Liver (tissue), 9 donors: ENCODE measurements around the gene OPN4. TPM values are rescaled to one million over a fixed set of nuclear protein-coding genes. Genes with fewer than 3 reads are reported as not detected.

Experiments
- DNase-seq: peaks from one replicate; pipeline ENCODE4 v3.0.0-alpha.2; 2017; ENCODE audit warnings: low spot score
- H3K27ac ChIP-seq, 2 donors: one replicate each; pipeline ENCODE4 v1.7.0; 2013; ENCODE audit warnings: inconsistent platforms in 2 of 2, low read length in 2 of 2, control low read depth in 1 of 2, low read depth in 1 of 2, mild to moderate bottlenecking in 1 of 2
- H3K27me3 ChIP-seq, 4 donors: one replicate each; pipeline versions ENCODE4 v1.6.1 to v1.7.0; 2013; ENCODE audit warnings: low read length in 3 of 4, inconsistent platforms in 1 of 4, mild to moderate bottlenecking in 1 of 4, moderate library complexity in 1 of 4; ENCODE audit not compliant: control insufficient read depth in 4 of 4, insufficient read depth in 4 of 4
- H3K36me3 ChIP-seq, 4 donors: one replicate each; pipeline versions ENCODE4 v1.6.1 to v1.7.0; 2013; ENCODE audit warnings: low read length in 3 of 4, mild to moderate bottlenecking in 3 of 4, low read depth in 1 of 4, moderate library complexity in 1 of 4; ENCODE audit not compliant: control insufficient read depth in 4 of 4, insufficient read depth in 3 of 4
- H3K4me1 ChIP-seq, 4 donors: one replicate each; pipeline versions ENCODE4 v1.6.1 to v1.7.0; 2013; ENCODE audit warnings: low read length in 3 of 4, mild to moderate bottlenecking in 3 of 4, moderate library complexity in 1 of 4; ENCODE audit not compliant: control insufficient read depth in 4 of 4, insufficient read depth in 4 of 4
- H3K4me3 ChIP-seq, 3 donors: one replicate each; pipeline versions ENCODE4 v1.6.1 to v1.7.0; 2013; ENCODE audit warnings: low read length in 3 of 3, control low read depth in 1 of 3, low read depth in 1 of 3, mild to moderate bottlenecking in 1 of 3
- H3K9ac ChIP-seq, 2 donors: one replicate each; pipeline ENCODE4 v1.7.0; 2013; ENCODE audit warnings: low read length in 2 of 2, mild to moderate bottlenecking in 2 of 2, moderate library complexity in 2 of 2, control low read depth in 1 of 2, low read depth in 1 of 2
- H3K9me3 ChIP-seq, 4 donors: one replicate each; pipeline versions ENCODE4 v1.6.1 to v1.7.0; 2013; ENCODE audit warnings: low read length in 3 of 4; ENCODE audit not compliant: control insufficient read depth in 4 of 4
- CTCF ChIP-seq: fragments of 150-350 bp; IDR thresholded peaks from 2 replicates; pipeline ENCODE4 v1.5.1; 2017; ENCODE audit warnings: improper control_type of control experiment, low read depth, low read length; ENCODE audit not compliant: missing input control
- FOXA1 ChIP-seq: IDR thresholded peaks from 2 replicates; pipeline ENCODE4 v1.6.1; 2016; ENCODE audit warnings: antibody characterized with exemption
- FOXA2 ChIP-seq: IDR thresholded peaks from 2 replicates; pipeline ENCODE4 v1.6.1; 2016; ENCODE audit warnings: antibody characterized with exemption
- HNF4A ChIP-seq, 2 donors: conservative IDR thresholded peaks; 2 replicates each; pipeline ENCODE4 v1.6.1; 2016; ENCODE audit warnings: antibody characterized with exemption in 2 of 2, mild to moderate bottlenecking in 2 of 2
- HNF4G ChIP-seq: IDR thresholded peaks from 2 replicates; pipeline ENCODE4 v1.6.1; 2016; ENCODE audit warnings: antibody characterized with exemption
- MAX ChIP-seq: IDR thresholded peaks from 2 replicates; pipeline ENCODE4 v1.6.1; 2016; ENCODE audit warnings: antibody characterized with exemption
- NR2F2 ChIP-seq: IDR thresholded peaks from 2 replicates; pipeline ENCODE4 v1.6.1; 2016; ENCODE audit warnings: antibody characterized with exemption
- RAD21 ChIP-seq, 2 donors: IDR thresholded peaks; 2 replicates each; pipeline ENCODE4 v1.6.1; 2016; ENCODE audit warnings: antibody characterized with exemption in 2 of 2, mild to moderate bottlenecking in 2 of 2
- SP1 ChIP-seq: IDR thresholded peaks from 2 replicates; pipeline ENCODE4 v1.6.1; 2018; ENCODE audit warnings: antibody characterized with exemption, mild to moderate bottlenecking
- WGBS: extraction: QIAGEN DNeasy Blood & Tissue Kit; methylation state at CpG from one replicate; pipeline ENCODE4 v1.1.7; 2013; 5-methylcytosine and 5-hydroxymethylcytosine counted together
- polyA plus RNA-seq, 2 donors: library from polyadenylated mRNA; stranded (reverse) in 1 of 2; unstranded in 1 of 2; fragments of 200-250 nt in 1 of 2; fragments of >200 nt in 1 of 2; fragmentation: Nextera tagmentation in 1 of 2; extraction: Ambion mirVana in 1 of 2; gene quantifications; one replicate each; pipeline versions ENCODE4 v1.2.1 to v1.2.3, GENCODE V29; 2013 to 2015
- total RNA-seq, 2 donors: library from RNA; depleted of rRNA; stranded (reverse); fragments of >200 nt; gene quantifications; one replicate each; pipeline ENCODE4 v1.2.3, GENCODE V29; 2014
- donor health status: healthy.
- donor health status: healthy.
- donor health status: healthy.
- donor health status: healthy.
- donor health status: healthy.

OPN4 gene
- total and polyA plus RNA-seq, 4 donors: not detected

GRCh38 chr10:86715156-86715795 is 60.9 kb downstream of the OPN4 start:
- no peaks in the 10 kb centered on the region for H3K27me3 ChIP-seq
- peaks cover 0 to 11% (median 6%) of the 10 kb centered on the region in 4 donors for H3K4me1 ChIP-seq
- DNase-seq: no peak
- no peak for TF ChIP-seq SP1
- TF ChIP-seq FOXA2: no peak
- no peak for TF ChIP-seq CTCF
- no peak for TF ChIP-seq HNF4G
- TF ChIP-seq RAD21 (IDR thresholded peaks at IDR 0.05): no peak
- no peak for TF ChIP-seq MAX
- no peak overlapping the region for H3K9ac ChIP-seq
- no peak overlapping the region for H3K27ac ChIP-seq
- no peak overlapping the region for H3K4me3 ChIP-seq
- H3K36me3 ChIP-seq: no peaks in the 10 kb centered on the region
- no peaks in the 10 kb centered on the region for H3K9me3 ChIP-seq
- WGBS: 91% methylated on average over 6 of the region's 6 CpGs

- Histone ChIP-seq H3K9ac (no peak overlapping the region), H3K9me3 (no peaks in the 10 kb centered on the region), H3K27me3 (no peaks in the 10 kb centered on the region), H3K4me3 (no peak overlapping the region), H3K27ac (no peak overlapping the region), H3K4me1 (peaks cover 0 to 9% (median 6%) of the 10 kb centered on the region in 4 donors), H3K36me3 (no peaks in the 10 kb centered on the region)
- DNase-seq: no peak
- WGBS: 88% methylated on average over 5 of the region's 5 CpGs
- TF ChIP-seq HNF4A (conservative IDR thresholded peaks at IDR 0.05) (no peak), FOXA1 (no peak), NR2F2 (no peak)
Measured at GRCh38 chr10:86715836-86716235, 61.5 kb downstream of the OPN4 start.

Other genes starting within 250 kb of the OPN4 start
- gene WAPL, start 132.8 kb upstream of the OPN4 start, total RNA-seq: 10 to 100 TPM; 36.1 to 37.9 TPM
- 10 to 100 TPM in 1 of 2 donors, 1 to 10 TPM in 1; 9.7 to 12.0 TPM for gene WAPL, start 132.8 kb upstream of the OPN4 start, polyA plus RNA-seq
- gene LDB3, start 14.0 kb downstream of the OPN4 start, total RNA-seq: under 1 TPM; 0.09 to 0.42 TPM
- under 1 TPM in 1 of 2 donors, not detected in 1; 0.15 TPM for gene LDB3, start 14.0 kb downstream of the OPN4 start, polyA plus RNA-seq
- 10 to 100 TPM; 12.1 to 16.0 TPM for gene BMPR1A, start 102.1 kb downstream of the OPN4 start, total RNA-seq
- 1 to 10 TPM; 2.2 to 5.7 TPM for gene BMPR1A, start 102.1 kb downstream of the OPN4 start, polyA plus RNA-seq